ENCODE measurements around the gene PDLIM5. TPM values are rescaled to one million over a fixed set of nuclear protein-coding genes. Genes with fewer than 3 reads are reported as not detected.
A peak's percentile ranks its signal among the peaks of the same experiment; 100 is the strongest.

PDLIM5 gene
- total RNA-seq, 1 experiment from 2014 or later, result 106 TPM

DNA sequence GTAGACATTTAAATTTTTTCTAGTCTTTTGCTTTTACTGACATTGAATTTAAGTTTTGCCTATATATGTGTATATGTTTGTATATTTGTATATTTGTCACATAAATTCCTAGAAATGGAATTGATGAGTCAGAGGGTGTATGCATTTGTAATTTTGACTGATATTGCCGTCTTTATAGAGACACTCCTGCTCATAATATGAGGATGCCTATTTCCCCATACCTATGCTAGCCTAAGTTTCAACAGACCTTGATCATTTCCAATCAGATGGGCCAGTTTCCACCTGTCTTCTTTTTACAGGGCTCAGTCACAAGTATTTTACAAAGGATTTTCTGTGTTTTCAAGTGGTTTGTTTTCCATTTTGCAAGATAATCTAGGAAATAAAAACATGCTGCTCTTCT lies 10.8 kb downstream of the PDLIM5 start:
- intact Hi-C loops (cut with micrococcal nuclease; ENCODE audit: unreplicated experiment), result no loop called here
- ChIA-PET CTCF (no interaction called here), POLR2A (no interaction called here)
- Mint-ChIP-seq H3K4me1 (ENCODE audit: low read depth, unreplicated experiment) (peaks cover 46% of the 10 kb centered on the region), H3K9me3 (ENCODE audit: unreplicated experiment) (no peaks in the 10 kb centered on the region), H3K27me3 (ENCODE audit: insufficient read depth, unreplicated experiment) (no peaks in the 10 kb centered on the region), H3K36me3 (ENCODE audit: insufficient read depth, unreplicated experiment) (peaks cover 26% of the 10 kb centered on the region), H3K4me3 (ENCODE audit: unreplicated experiment) (no peak overlapping the region), H3K27ac (ENCODE audit: unreplicated experiment) (peak overlapping the region; percentile 68)
- no TSS peak for BruUV-seq (replicated peaks)
- Histone ChIP-seq H3K9me3 (no peaks in the 10 kb centered on the region), H3K4me3 (ENCODE audit: low read depth, low read length) (no peak overlapping the region), H3K36me3 (ENCODE audit: control insufficient read depth, insufficient read depth, low read length) (no peaks in the 10 kb centered on the region), H3K4me1 (peaks cover 46% of the 10 kb centered on the region), H3K27me3 (replicated peaks; ENCODE audit: control insufficient read depth, insufficient read depth, low read length) (no peaks in the 10 kb centered on the region)
- no peak for DNase-seq
- no peak for TF ChIP-seq CTCF (IDR thresholded peaks at IDR 0.05; ENCODE audit: insufficient read depth in 1 of 2, low read depth in 1 of 2, low read length in 1 of 2, severe bottlenecking in 1 of 2, unreplicated experiment in 1 of 2)

GRCh38 chr4:94463771-94464170 lies 12.0 kb downstream of the PDLIM5 start:
- no TSS peak for BruUV-seq (replicated peaks)
- peaks cover 26% of the 10 kb centered on the region for H3K36me3 Mint-ChIP-seq (ENCODE audit: insufficient read depth, unreplicated experiment)
- no peaks in the 10 kb centered on the region for H3K27me3 Mint-ChIP-seq (ENCODE audit: insufficient read depth, unreplicated experiment)
- CTCF ChIA-PET, result no interaction called here
- intact Hi-C loops (cut with micrococcal nuclease; ENCODE audit: unreplicated experiment), result no loop called here
- POLR2A ChIA-PET, result no interaction called here
- Histone ChIP-seq H3K27me3 (replicated peaks; ENCODE audit: control insufficient read depth, insufficient read depth, low read length) (no peaks in the 10 kb centered on the region), H3K4me3 (ENCODE audit: low read depth, low read length) (no peak overlapping the region), H3K36me3 (ENCODE audit: control insufficient read depth, insufficient read depth, low read length) (no peaks in the 10 kb centered on the region), H3K4me1 (peaks cover 36% of the 10 kb centered on the region), H3K9me3 (no peaks in the 10 kb centered on the region)
- peak overlapping the region; percentile 68 for H3K27ac Mint-ChIP-seq (ENCODE audit: unreplicated experiment)
- TF ChIP-seq CTCF (IDR thresholded peaks at IDR 0.05; ENCODE audit: insufficient read depth in 1 of 2, low read depth in 1 of 2, low read length in 1 of 2, severe bottlenecking in 1 of 2, unreplicated experiment in 1 of 2), result no peak
- DNase-seq, result no peak
- no peak overlapping the region for H3K4me3 Mint-ChIP-seq (ENCODE audit: unreplicated experiment)
- H3K9me3 Mint-ChIP-seq (ENCODE audit: unreplicated experiment), result no peaks in the 10 kb centered on the region
- peaks cover 48% of the 10 kb centered on the region for H3K4me1 Mint-ChIP-seq (ENCODE audit: low read depth, unreplicated experiment)

GRCh38 chr4:94466371-94466770 lies 14.6 kb downstream of the PDLIM5 start:
- Mint-ChIP-seq H3K4me1 (ENCODE audit: low read depth, unreplicated experiment) (peaks cover 42% of the 10 kb centered on the region), H3K27ac (ENCODE audit: unreplicated experiment) (no peak overlapping the region), H3K4me3 (ENCODE audit: unreplicated experiment) (no peak overlapping the region), H3K27me3 (ENCODE audit: insufficient read depth, unreplicated experiment) (no peaks in the 10 kb centered on the region), H3K9me3 (ENCODE audit: unreplicated experiment) (no peaks in the 10 kb centered on the region), H3K36me3 (ENCODE audit: insufficient read depth, unreplicated experiment) (peaks cover 19% of the 10 kb centered on the region)
- Histone ChIP-seq H3K36me3 (ENCODE audit: control insufficient read depth, insufficient read depth, low read length) (no peaks in the 10 kb centered on the region), H3K4me1 (peaks cover 26% of the 10 kb centered on the region), H3K27me3 (replicated peaks; ENCODE audit: control insufficient read depth, insufficient read depth, low read length) (no peaks in the 10 kb centered on the region), H3K4me3 (ENCODE audit: low read depth, low read length) (no peak overlapping the region), H3K9me3 (no peaks in the 10 kb centered on the region)
- ChIA-PET POLR2A (no interaction called here), CTCF (no interaction called here)
- TF ChIP-seq CTCF (IDR thresholded peaks at IDR 0.05; ENCODE audit: insufficient read depth in 1 of 2, low read depth in 1 of 2, low read length in 1 of 2, severe bottlenecking in 1 of 2, unreplicated experiment in 1 of 2), result no peak
- no peak for DNase-seq
- BruUV-seq (replicated peaks), result no TSS peak
- intact Hi-C loops (cut with micrococcal nuclease; ENCODE audit: unreplicated experiment), result no loop called here

Data from Caco-2 (cell line).